Subcutaneous adipose tissue (tissue), 4 donors: ENCODE data around the gene DNAH8. TPM values are rescaled to one million over a fixed set of nuclear protein-coding genes. Genes with fewer than 3 reads are reported as not detected.

Source experiments
- CTCF ChIP-seq: fragments of 450-650 bp; IDR thresholded peaks from one replicate; pipeline ENCODE4 v1.5.1; 2016; ENCODE audit warnings: low read depth, mild to moderate bottlenecking, control low read depth, antibody characterized with exemption, moderate library complexity
- total RNA-seq, 4 donors: library from RNA; depleted of rRNA; stranded (reverse); fragments of >200 nt; gene quantifications; one replicate each; pipeline ENCODE4 v1.1.0, GENCODE V29; 2016

The DNAH8 gene
- total RNA-seq, 4 donors from 2014 or later = not detected

GRCh38 chr6:38873001-38873400 lies 157.9 kb downstream of the DNAH8 start:
- TF ChIP-seq CTCF = no peak

- no peak for TF ChIP-seq CTCF
These were observed 161.4 kb downstream of the DNAH8 start for GRCh38 chr6:38876475-38876874.

- no peak for TF ChIP-seq CTCF
These were observed 162.6 kb downstream of the DNAH8 start for GRCh38 chr6:38877721-38878120.

GRCh38 chr6:38882157-38882556 lies 167.0 kb downstream of the DNAH8 start:
- no peak for TF ChIP-seq CTCF

GRCh38 chr6:38897507-38897906 lies 182.4 kb downstream of the DNAH8 start:
- TF ChIP-seq CTCF = no peak

- TF ChIP-seq CTCF = no peak
These were observed 186.9 kb downstream of the DNAH8 start for GRCh38 chr6:38901802-38902522.

- TF ChIP-seq CTCF = no peak
These were observed 191.5 kb downstream of the DNAH8 start for GRCh38 chr6:38906582-38906981.
